Skin of body (tissue), 2 donors: ENCODE measurements around the gene CLEC16A. TPM values are rescaled to one million over a fixed set of nuclear protein-coding genes. Genes with fewer than 3 reads are reported as not detected.
"Not testable (repeated sequence)": the region's sequence is repeated elsewhere in the genome, so short reads cannot be mapped to it uniquely, and the experiment has no call there.

ENCODE experiments used
- DNase-seq: peaks from one replicate; lab custom pipeline; 2025; lab: John Stamatoyannopoulos, UW
- total RNA-seq: library from RNA; depleted of rRNA; stranded (reverse); fragments of >200 nt; gene quantifications from one replicate; pipeline ENCODE4 v1.2.3, GENCODE V29; 2014

CLEC16A gene
- total RNA-seq, 1 donor from 2014 or later = 18.0 TPM

DNA sequence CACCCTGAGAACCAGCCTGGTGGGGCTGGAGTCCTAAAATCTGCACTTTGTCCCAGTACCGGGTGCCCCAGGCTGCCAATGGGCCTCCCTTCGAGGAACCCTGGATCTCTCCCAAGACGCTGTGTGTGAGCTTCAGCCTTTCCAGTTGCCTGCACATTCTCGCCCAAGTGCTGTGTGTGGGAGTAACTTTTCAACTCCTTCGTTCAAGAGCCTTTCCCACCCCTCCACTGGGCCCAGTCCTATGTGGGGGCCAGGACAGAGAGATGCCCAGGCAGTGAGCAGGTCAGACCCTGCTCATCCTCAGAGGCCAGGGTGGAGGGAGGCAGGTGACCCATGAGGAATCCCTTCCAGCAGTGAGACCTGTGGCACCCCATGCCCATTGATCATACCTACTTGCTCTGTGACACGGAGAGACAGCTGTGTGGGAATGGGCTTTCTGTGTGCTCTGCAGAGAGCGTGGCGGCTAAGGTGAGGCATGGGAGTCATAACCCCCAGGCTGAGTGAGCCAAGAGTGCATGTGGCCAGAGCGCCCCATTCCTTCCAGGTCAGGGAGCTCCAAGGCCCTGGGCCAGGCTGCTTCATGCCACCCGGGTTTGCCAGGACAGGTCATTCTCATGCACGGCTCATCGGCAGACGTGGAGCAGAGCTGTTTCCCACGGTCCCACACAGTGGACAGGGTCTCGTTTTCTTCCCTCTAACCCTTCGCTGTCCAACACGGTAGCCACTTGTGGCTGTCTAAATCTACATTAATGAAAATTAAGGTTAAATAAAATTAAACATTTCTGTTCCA, 154.4 kb downstream of the CLEC16A start:
- DNase-seq = no peak

DNA sequence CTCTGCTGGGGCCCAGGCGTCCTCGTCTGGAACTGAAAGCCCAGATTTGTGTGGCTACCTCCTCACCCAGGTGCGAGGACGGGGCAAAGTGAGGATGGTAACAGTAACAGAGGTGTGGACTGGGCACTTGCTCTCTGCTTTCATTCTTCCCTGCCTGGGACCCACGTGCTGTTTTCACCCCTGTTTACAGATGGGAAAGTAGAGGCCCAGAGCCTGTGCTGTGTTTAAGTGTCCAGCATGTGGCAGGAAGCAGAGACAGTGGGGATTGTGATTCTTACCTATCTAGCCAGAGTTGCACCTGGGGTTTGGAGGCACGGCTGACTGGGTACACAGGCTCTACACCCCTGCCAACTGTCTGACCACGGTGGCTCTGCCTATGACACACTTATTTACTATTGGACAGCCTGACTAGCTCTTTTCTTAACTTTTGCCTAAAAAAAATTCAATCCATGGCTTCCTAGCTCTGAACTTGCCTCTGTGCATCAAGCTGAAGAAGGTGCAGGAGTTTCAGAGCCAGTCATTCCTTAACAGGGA, 155.4 kb downstream of the CLEC16A start:
- no peak for DNase-seq

DNA sequence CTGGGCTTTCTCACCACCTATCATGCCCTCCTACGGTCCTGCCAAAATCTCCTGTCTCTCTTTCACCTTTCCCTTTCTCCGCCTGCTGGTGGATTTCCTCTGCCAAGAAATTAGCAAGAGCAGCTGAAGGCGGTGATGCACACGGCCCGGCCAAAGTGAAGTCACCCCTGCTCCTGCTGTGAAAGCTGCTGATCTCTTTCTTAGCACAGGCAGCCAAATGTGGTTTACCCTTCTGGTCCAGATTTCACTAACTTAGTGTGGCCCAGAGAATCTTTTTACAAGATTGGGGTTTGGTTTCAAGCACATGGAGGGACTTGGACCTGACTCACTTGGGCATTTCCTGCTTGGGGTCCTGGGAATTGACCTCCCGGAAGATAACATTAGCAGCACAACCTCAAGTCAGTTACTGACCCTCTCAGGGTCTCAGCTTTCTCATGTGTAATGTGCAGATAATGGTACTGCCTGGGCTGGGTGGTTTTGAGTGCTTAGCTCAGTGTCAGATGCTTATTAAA, 155.9 kb downstream of the CLEC16A start:
- DNase-seq = peak; percentile 38

DNA sequence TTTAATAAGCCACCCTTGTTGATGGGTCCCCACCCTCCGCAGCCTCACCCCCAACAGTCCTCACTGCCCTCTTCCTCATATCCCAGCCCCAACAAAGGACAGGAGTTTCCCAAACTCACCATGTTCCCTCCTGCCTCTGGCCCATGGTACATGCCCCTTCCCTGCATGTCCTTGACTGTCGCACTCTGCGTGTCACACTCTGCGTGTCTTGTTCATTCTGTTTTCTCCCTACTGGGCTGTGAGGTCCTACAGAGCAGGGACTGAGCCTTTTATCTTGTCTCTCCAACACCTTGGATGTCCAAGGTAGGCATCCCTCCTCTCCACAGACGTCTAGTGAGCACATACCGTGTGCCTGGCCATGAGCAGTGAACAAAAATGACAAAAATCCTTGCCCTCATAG, 156.9 kb downstream of the CLEC16A start:
- DNase-seq = no peak

DNA sequence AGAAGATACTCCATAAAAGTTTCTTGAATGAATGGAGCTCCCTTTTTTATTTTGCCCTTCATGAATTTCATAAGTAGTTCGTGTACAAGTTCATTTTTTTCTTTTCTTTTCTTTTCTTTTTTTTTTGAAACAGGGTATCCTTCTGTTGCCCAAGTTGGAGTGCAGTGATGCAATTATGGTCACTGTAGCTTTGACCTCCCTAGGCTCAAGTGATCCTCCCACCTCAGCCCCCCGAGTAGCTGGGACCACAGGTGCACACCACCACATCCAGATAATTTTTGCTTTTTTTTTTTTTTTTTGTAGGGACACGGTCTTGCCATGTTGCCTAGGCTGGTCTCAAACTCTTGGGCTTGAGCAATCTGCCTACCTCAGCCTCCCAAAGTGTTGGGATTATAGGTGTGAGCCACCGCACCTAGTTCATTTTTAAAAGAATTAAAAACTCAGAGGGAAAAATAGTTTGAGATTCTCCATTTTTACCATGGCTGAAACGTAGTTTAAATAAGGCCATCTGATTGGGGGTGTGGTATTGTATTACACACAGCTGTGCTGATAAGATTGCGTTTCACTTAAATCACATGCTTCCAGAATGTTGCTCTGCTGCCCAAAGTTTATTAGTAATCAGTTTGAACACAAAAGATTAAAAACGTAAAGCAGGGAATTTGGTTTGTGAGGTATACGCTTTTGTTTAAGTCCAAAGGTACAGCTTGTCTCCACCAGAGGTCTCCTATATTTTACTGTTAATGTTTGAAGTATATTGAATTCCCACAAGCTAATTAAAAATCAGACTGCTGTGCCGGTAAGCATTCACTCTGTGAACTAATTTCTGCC, 157.5 kb downstream of the CLEC16A start:
- DNase-seq = peak; percentile 50

DNA sequence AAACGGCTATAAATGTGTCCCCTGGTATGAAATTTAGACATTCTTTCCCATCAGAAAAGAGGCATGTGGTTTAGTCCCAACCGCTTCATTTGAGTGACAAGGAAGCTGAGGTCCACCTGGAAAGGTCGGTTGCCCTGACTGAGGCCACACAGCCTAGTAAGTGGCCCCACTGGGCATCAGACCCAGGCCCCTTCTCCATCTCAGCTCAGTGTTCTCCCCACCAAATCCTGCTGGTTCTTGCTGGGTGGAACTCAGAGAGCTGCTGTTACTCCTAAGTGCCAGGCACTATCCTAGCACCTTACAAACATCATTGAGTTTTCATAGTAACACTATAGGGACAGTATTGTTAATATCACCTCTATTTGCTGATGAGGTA, 158.1 kb downstream of the CLEC16A start:
- no peak for DNase-seq

DNA sequence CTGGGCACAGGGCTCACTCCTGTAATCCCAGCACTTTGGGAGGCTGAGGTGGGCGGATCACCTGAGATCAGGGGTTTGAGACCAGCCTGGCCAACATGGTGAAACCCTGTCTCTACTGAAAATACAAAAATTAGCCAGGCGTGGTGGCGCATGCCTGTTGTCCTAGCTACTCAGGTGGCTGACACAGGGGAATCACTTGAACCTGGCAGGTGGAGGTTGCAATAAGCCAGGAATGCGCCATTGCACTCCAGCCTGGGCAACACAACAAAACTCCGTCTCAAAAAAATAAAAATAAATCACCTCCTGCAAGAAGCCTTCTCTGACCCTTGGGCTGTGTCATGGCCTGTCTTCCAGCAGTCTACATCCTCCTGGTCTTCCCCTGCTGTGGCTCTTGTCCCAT, 158.9 kb downstream of the CLEC16A start:
- DNase-seq = not testable (repeated sequence)

DNA sequence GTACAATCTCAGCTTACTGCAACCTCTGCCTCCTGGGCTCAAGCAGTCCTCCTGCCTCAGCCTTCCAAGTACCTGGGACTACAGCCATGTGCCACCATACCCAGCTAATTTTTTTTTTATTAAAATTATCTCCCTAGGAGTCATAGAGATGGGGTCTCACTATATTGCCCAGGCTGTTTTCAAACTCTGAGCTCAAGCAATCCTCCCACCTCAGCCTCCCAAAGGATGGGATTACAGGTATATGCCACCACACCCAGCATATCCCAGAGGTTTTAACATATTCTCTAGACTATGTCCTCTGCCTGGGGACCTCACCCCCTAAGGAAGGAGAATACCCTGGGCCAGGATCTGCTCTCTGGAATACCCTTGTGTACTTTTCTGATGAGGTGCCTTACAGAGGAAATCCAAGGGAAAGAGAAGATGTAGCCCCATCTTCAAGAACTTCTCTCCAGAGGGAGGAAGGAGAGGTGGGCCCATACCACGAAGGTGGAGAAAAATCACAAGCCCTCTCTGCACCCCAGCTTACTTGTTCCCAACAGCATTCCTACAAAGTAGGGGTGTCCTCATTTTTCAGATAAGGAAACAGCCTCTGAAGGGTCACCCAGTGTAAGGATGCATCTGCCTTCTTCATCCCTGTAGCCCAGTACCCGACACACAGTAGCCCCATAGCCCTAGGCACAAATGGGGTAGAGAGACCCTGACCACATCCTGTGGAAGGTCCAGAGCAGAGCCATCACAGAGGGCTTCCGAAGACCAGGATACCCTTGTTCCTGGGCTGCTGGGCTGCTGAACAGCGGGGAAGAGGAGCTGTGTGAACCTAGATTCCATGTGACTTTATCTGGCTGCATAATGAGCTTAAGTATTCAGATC, 160.0 kb downstream of the CLEC16A start:
- no peak for DNase-seq

DNA sequence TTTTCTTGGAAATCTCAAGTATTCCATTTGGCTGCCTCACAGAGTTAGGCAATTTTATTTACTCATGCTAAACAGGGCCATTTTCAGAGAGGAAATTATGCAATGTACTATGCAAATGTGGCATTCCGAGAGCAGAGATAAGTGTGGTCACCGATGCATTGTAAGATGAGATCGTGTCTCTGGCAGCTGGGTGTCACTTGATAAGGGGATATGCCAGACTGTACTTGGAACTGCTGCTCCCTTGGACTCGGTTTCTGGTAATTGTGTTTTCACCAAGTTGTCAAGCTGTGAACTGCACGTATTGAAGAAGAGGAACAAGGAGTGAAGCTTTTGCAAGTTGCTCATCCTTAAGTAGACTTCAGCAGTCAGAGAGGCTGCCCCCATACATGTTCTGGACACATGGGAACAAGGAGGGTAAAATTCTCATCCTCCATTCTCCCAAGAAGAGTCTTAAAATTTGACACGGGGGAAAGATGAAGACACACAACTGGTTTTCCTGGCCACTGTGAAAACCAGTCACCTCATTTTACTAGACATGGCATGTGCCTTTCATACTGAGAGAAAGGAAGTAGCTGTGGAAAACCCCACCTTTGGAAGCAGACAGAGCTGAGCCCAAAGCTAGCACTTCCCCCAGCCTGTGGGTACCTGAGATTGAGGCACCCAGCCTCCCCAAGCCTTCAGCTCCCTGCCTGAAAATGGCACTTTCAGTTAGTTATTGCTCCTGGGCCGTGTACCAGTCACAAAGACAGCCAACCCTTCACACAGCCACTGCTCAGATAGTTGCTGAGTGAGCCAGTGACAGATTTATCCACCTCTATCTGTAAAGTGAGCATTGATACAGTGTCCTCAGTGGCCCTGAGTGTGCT, 160.9 kb downstream of the CLEC16A start:
- peak; percentile 96 for DNase-seq

DNA sequence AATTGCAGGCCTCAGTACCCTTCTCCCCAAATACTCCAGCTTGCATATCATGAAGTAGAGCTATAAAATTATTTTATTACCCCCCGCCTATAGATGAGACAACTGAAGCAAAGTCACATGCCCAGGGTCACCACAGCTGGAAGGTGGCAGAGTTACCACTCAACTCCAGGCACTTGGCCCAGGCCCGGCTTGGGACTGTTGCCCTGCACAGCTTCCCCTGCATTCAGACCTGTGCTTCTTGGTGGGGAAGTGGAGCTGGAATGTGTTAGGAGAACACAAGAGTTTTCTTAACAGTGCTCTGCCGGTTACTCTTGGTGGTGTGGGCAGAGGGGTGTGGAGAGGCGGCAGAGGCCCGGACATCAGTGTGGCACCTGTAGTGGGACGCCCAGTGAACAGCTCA, 162.4 kb downstream of the CLEC16A start:
- no peak for DNase-seq

DNA sequence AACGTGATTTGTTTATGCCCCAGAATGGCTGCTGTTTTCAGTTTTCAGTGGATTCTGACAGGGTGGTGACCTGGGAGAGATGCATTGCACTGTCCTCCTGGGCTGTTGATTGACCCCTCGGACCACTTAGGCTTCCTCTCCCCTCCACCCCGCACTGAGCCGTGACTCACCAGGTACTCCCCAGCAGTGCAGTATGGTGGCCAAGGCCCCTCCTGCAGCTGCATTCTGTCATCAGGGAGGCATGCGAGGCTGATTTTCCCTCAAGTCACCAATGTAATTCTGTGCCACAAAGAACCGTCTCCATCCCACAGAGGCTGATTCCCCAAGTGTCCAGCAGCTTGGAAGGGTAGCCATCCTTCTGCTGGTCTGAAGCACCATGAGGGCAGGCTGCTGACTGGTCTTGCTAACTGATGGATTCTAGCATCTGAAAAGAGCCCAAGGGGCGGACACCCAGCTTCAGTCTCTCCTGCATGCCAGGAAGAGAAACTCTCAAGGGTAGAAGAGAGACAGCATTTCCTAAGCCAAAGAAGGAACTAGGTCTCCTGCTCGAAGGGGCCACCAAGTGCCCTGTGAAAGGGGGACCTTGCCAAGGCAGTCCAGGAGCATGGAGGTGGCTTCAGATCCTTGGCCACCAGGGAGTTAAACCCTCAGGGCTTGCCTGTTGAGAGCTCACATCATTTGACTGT, 163.6 kb downstream of the CLEC16A start:
- no peak for DNase-seq

DNA sequence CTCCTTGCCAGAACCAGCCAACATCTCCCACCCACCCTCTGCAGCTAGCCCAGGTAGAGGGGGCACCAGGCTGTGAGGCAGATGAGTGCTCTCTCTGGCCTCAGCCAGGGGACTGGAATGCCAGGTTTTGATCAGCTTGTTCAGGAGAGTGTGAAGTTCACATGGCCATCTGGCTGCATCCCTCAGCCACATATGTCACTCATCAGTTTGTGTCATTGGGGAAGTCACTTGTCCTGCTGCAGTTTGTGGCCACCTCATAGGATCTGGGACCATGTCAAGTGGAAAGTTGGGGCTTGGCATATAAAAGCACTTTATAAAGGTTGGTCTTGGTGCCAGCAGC, 164.1 kb downstream of the CLEC16A start:
- DNase-seq = no peak

DNA sequence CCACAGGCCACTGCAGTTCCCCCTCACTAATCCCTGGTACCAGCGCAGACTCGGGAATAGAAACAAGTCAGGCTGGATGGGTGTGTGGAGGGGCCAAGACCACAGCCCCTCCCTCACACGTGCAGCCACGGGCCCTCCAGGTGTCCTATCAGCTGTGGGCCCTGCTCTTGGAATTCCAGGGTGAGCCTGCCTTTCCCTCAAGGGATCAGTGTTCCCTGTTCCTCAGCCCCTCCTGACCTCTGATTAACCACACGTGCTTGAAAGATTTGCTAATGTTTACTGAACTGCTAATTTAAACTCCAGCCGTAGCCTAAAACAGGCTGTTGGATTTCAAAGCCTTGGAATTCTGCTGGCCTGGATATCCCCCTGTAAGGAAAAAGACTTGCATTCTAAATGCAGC, 165.2 kb downstream of the CLEC16A start:
- no peak for DNase-seq

DNA sequence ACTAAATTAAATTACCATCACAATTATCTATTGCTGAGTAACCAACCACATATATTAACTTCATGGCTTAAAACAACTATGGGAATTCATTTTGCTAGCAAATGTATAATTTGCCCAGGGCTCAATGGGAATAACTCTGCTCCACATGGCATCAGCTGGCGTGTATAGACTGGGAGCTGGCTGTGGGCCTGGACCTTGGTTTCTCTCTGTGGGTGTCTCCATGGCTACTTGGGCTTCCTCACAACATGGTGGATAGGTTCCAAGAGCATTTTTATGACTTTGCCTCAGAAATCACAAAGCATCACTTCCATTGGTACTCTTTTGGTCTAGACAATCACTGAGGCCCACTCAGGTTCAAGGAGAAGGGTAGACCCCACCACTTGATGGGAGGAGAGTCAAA, 166.8 kb downstream of the CLEC16A start:
- DNase-seq = no peak

DNA sequence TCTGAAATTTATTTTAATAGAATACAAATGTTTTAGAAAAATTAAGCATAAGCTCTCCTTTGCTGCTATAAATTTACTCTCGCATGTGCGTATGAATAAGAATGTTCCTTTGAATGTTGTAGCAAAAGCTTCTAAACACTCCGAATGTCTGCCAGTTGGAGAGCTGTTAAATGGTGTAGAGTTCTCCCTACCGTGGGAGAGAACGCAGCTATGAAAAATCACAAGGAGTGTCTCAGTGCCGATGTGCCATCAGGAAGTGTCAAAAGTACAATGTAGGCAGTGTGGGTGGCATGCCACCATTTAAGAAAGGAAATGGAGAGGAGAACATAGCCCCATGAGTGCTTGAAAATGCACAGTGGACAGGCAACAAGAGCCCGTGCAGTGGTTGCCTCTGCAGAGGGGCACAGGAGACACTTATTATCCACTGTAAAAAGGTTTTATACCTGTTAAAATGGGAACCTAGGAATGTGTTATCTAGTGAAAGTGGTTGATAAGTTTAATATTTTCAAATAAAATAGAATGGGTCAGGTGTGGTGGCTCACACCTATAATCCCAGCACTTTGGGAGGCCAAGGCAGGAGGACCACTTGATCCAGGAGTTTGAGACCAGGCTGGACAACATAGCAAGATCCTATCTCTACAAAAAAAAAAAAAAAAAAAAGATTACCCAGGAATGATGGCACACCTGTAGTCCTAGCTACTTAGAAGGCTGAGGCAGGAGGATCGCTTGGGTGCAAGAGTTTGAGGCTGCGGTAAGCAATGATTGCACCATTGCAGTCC, 167.7 kb downstream of the CLEC16A start:
- no peak for DNase-seq

DNA sequence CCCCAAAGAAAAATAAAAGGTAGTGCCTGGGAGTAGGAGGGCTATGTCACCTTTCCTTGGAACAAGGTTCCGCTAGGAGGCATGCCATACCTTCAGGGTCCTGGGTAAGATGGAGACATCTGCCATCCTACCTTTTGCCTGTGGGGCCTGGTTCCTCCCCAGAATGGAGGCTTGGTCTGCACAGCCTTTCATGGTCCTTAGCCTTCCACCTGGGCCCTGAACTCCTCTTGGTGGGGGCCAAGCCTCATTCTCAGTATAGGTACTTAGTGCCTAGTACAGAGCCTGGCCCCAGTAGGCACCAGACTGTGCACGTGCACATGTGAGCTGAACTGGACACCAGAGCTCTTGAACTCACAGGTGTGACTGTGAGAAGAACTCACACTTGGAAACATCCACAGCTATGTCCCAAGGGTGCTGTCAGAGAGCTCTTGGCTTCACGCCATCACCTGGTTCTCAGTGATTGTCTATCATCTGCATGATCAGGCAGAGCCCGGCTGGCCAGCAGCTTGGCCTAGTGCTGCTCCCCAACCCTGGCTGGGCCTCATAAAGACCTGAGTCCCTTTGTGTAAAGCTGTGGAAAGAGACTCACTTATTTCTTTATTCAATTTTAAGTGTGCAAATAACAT, 168.5 kb downstream of the CLEC16A start:
- no peak for DNase-seq

DNA sequence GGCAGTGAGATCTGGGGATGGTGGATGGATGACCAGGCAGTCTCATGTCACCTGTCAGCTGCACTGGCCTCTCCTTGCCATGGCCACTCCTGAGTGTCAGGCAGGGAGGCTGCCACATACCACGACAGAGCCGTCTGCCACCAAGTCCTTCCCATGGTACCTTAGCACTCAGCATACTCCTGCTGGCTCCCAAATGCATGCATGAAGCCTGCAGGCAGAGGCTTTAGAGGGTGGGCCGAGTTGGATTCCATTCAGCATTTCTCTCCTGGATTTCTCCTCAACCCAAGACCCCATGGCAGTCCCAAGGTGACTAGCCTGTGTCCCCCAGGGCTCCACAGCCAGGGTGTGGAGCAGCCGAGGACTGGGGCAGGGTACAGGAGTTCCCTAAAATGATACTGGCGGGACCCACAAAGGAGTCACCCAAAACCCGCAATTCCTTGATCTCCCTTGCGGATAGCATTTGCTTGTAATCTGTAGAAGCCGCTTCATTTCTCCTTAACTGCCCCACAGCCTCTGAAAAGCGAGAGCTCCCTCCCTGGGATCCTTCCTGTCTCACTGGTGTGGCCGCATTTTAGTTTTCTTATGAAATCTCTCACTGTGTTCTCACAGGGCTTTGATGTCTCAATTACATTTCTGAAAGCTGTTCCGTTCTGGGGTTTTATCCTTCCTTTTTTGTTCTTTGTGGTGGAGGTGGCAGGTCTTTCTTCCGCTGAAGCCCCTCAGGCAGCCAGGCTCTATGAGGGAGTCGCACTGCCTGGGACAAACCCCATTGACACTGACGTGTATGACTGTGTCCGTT, 170.2 kb downstream of the CLEC16A start:
- DNase-seq = no peak
